SK-N-SH treated with all-trans-retinoic acid at 6 μM for 48 hours (cell line): ENCODE measurements around the gene ACBD6.

Experiments used
- ARNTL ChIP-seq: fragments of 450-650 bp; formaldehyde crosslinking; IDR thresholded peaks from 2 replicates; pipeline ENCODE4 v1.5.0; 2020; ENCODE audit warnings: low read depth, mild to moderate bottlenecking, moderate library complexity, borderline replicate concordance
- CREB5 ChIP-seq: fragments of 250-450 bp; sonication (Bioruptor Pico); IDR thresholded peaks from 2 replicates; pipeline ENCODE4 v1.5.1; 2020; ENCODE audit warnings: low read depth, mild to moderate bottlenecking, moderate library complexity
- ESRRG ChIP-seq: fragments of 250-450 bp; sonication (Bioruptor Pico); IDR thresholded peaks from 2 replicates; pipeline ENCODE4 v1.6.1; 2021; ENCODE audit warnings: mild to moderate bottlenecking
- ISL1 ChIP-seq: fragments of 250-450 bp; sonication (Bioruptor Pico); IDR thresholded peaks from 2 replicates; pipeline ENCODE4 v2.1.2; 2022; ENCODE audit warnings: mild to moderate bottlenecking, moderate library complexity
- RARB ChIP-seq: fragments of 250-450 bp; sonication (Bioruptor Pico); IDR thresholded peaks from 2 replicates; pipeline ENCODE4 v1.8.0; 2021; ENCODE audit warnings: mild to moderate bottlenecking, moderate library complexity
- TOX ChIP-seq: fragments of 250-450 bp; sonication (Bioruptor Pico); IDR thresholded peaks from 2 replicates; pipeline ENCODE4 v1.8.0; 2021; ENCODE audit warnings: mild to moderate bottlenecking, moderate library complexity, borderline replicate concordance
- ZFP3 ChIP-seq: fragments of 250-450 bp; sonication (Bioruptor Pico); IDR thresholded peaks from 2 replicates; pipeline ENCODE4 v1.5.0; 2020; ENCODE audit warnings: mild to moderate bottlenecking, moderate library complexity
- TF ChIP-seq, protein P1 (sequence below): fragments of 250-450 bp; sonication (Bioruptor Pico); IDR thresholded peaks from 2 replicates; pipeline ENCODE4 v1.8.0; 2021; ENCODE audit warnings: low read depth, mild to moderate bottlenecking, moderate library complexity, borderline replicate concordance
- TF ChIP-seq, protein P2 (sequence below): fragments of 250-450 bp; sonication (Bioruptor Pico); IDR thresholded peaks from 2 replicates; pipeline ENCODE4 v1.8.0; 2020; ENCODE audit warnings: mild to moderate bottlenecking, moderate library complexity, borderline replicate concordance

DNA sequence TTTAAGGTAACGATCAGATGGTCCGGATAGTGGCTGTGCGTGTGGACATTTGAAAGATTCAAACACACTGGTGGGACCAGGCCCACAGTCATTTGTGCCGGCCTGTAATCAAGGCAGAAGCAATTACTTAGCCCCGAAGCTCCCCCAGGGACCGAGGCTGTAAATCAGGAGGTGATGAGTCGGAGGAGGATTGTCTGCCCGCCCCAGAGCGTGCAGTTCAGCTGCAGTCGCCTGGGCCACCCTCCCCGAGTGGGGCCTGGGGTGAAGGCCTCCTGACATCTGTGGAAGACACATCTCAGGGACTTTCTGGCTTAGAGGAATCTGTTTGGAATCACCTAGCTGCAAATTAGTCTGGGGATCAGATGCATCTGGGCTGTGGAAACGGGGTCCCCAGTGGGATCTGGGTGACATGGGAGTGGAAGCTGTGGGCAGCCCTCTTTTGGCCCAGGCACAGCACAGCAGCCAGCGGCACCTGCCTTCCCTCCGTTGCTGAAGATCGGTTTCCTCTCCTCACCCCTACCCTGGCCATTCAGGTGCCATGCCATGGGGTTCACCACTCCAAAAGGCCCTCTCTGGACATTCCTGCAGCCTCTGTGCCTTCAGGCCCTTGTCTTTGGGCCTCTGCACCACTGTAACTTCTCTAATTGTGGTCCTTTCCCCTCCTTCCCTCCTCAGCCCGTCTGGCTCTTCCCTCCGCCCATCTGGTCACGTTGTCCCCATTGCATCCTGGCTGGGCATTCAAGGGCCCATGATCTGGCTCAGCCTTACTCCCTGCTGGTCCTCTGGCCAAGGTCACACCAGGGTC is 246.6 kb downstream of the ACBD6 start:
- TF ChIP-seq ZFP3 (CRISPR knock-in tag) = no peak
- no peak for TF ChIP-seq ESRRG (CRISPR knock-in tag)
- no peak for TF ChIP-seq CREB5
- TF ChIP-seq, protein P1, sequence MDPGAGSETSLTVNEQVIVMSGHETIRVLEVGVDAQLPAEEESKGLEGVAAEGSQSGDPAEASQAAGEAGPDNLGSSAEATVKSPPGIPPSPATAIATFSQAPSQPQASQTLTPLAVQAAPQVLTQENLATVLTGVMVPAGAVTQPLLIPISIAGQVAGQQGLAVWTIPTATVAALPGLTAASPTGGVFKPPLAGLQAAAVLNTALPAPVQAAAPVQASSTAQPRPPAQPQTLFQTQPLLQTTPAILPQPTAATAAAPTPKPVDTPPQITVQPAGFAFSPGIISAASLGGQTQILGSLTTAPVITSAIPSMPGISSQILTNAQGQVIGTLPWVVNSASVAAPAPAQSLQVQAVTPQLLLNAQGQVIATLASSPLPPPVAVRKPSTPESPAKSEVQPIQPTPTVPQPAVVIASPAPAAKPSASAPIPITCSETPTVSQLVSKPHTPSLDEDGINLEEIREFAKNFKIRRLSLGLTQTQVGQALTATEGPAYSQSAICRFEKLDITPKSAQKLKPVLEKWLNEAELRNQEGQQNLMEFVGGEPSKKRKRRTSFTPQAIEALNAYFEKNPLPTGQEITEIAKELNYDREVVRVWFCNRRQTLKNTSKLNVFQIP (CRISPR knock-in tag) = no peak
- TF ChIP-seq ISL1 (CRISPR knock-in tag) = no peak
- no peak for TF ChIP-seq TOX (CRISPR knock-in tag)
- TF ChIP-seq ARNTL (CRISPR knock-in tag) = no peak
- TF ChIP-seq RARB (CRISPR knock-in tag) = no peak
- TF ChIP-seq, protein P2, sequence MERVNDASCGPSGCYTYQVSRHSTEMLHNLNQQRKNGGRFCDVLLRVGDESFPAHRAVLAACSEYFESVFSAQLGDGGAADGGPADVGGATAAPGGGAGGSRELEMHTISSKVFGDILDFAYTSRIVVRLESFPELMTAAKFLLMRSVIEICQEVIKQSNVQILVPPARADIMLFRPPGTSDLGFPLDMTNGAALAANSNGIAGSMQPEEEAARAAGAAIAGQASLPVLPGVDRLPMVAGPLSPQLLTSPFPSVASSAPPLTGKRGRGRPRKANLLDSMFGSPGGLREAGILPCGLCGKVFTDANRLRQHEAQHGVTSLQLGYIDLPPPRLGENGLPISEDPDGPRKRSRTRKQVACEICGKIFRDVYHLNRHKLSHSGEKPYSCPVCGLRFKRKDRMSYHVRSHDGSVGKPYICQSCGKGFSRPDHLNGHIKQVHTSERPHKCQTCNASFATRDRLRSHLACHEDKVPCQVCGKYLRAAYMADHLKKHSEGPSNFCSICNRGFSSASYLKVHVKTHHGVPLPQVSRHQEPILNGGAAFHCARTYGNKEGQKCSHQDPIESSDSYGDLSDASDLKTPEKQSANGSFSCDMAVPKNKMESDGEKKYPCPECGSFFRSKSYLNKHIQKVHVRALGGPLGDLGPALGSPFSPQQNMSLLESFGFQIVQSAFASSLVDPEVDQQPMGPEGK (CRISPR knock-in tag) = no peak
